ENCODE data around the gene REEP3.
A peak's percentile ranks its signal among the peaks of the same experiment; 100 is the strongest.

REEP3 gene

DNA sequence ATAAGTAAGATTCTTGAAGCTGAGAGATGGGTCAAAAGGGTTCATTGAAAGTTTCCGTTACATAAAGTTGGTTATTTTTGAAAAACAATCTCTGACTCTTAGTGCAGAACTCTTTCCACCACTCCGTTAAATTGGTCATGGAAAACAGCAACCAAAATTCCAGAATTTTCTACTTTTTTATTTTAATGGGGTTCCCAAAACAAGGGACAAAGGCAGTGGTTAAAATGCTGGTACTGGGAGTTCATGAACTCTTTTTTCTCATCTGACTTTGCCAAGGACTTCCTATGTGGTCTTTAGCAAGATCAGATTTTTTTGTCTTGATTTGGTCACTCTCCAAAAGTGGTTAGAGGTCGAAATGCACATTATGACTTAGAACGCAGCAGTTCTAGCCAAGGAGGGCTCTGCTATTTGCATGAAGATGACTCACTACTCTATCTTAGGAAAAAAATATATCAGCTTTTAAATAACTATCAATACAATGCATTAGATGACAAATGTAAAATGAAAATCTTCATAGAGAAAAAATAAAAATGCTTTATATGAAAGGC, 145.7 kb downstream of the REEP3 start:
- DNase-seq (ENCODE audit: low spot score), result no peak

- no peak for DNase-seq (ENCODE audit: low spot score)
These were observed 146.6 kb downstream of the REEP3 start for GRCh38 chr10:63667596-63668480.

GRCh38 chr10:63670291-63670898, 149.2 kb downstream of the REEP3 start:
- peak; percentile 34 for DNase-seq (ENCODE audit: low spot score)

- no peak for DNase-seq (ENCODE audit: low spot score)
These were observed 150.2 kb downstream of the REEP3 start for GRCh38 chr10:63671317-63671937.

DNA sequence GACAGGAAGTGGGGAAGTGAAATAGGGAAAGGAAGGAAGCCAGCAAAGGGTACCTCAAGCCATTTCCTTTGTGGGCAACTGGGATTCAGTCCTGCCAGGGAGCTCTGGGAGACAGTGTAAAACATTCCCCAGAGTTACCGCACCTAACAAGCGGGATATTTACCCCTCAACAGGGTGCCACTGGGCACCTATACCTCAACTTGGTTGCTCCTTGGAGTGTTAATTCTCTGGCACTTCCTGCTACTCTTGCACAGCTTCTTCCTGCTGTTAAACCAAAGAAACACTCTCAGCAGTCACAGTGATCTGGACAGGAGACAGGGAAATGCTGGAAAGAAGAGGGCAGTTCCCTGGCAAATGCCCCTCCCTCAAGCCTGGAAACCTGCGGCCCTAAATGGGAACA, 151.3 kb downstream of the REEP3 start:
- DNase-seq (ENCODE audit: low spot score), result no peak

DNA sequence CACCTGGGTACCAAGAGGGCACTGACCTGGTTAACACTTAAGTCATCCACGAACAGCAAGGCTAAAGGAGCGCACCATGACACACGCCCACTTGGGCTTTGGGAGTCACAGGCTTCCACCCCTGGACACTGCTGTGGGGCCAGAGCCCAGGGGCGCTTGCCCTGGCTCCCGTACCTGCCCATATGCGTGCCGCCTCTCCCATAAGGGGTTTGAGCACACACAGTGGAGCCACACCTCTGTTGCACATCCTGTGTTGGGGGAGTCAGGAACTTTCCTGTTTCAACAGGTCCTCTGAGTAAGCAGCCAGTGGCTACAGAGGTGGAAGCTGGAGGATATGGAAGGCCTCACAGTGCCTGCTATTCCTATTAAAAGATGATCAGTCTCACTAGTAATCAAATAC, 152.0 kb downstream of the REEP3 start:
- DNase-seq (ENCODE audit: low spot score), result no peak

- DNase-seq (ENCODE audit: low spot score), result no peak
These were observed 152.6 kb downstream of the REEP3 start for GRCh38 chr10:63673846-63674245.

All from cerebellar cortex (tissue), 1 donor.